Upper lobe of right lung (tissue), 1 donor: ENCODE results near the gene RAPGEF6. TPM values are rescaled to one million over a fixed set of nuclear protein-coding genes. Genes with fewer than 3 reads are reported as not detected.

ENCODE experiments used
- ATAC-seq: fragments of 200-7000 bp; cut with Tn5 transposase; one replicate; pipeline ENCODE4 v1.9.1; 2020; ENCODE audit warnings: mild to moderate bottlenecking, moderate library complexity
- DNase-seq: peaks from one replicate; pipeline ENCODE4 v3.0.0-alpha.2; 2020
- H3K27ac ChIP-seq: fragments of 200-600 bp; one replicate; pipeline ENCODE4 v1.8.0; 2022
- H3K27me3 ChIP-seq: fragments of 200-600 bp; one replicate; pipeline ENCODE4 v1.8.0; 2022; ENCODE audit warnings: mild to moderate bottlenecking
- H3K36me3 ChIP-seq: fragments of 200-600 bp; one replicate; pipeline ENCODE4 v1.8.0; 2022
- H3K4me1 ChIP-seq: fragments of 200-600 bp; one replicate; pipeline ENCODE4 v1.8.0; 2022
- H3K4me3 ChIP-seq: fragments of 200-600 bp; one replicate; pipeline ENCODE4 v1.8.0; 2022; ENCODE audit warnings: mild to moderate bottlenecking
- H3K9me3 ChIP-seq: fragments of 200-600 bp; one replicate; pipeline ENCODE4 v1.8.0; 2022
- intact Hi-C: fragments of 100-400 bp; cut with DNase I; formaldehyde crosslinking; loops from one replicate; pipeline ENCODE4 v1.11.0; 2022
- total RNA-seq: library from RNA; stranded (reverse); fragmentation: NEBNext Ultra II Directional; extraction: Animal tissue kit (Norgen Biotek cat#: 25700); gene quantifications from one replicate; pipeline ENCODE4 v1.2.1, GENCODE V29; 2021
- TF ChIP-seq, protein P1 (sequence below): fragments of 200-600 bp; IDR thresholded peaks from one replicate; pipeline ENCODE4 v1.8.0; 2022; ENCODE audit warnings: antibody characterized with exemption
- donor health status: DM: no; HTN: yes; CAD: no; lungs with severe emphysema.

RAPGEF6 gene
- total RNA-seq, 1 donor from 2014 or later: 27.2 TPM

DNA sequence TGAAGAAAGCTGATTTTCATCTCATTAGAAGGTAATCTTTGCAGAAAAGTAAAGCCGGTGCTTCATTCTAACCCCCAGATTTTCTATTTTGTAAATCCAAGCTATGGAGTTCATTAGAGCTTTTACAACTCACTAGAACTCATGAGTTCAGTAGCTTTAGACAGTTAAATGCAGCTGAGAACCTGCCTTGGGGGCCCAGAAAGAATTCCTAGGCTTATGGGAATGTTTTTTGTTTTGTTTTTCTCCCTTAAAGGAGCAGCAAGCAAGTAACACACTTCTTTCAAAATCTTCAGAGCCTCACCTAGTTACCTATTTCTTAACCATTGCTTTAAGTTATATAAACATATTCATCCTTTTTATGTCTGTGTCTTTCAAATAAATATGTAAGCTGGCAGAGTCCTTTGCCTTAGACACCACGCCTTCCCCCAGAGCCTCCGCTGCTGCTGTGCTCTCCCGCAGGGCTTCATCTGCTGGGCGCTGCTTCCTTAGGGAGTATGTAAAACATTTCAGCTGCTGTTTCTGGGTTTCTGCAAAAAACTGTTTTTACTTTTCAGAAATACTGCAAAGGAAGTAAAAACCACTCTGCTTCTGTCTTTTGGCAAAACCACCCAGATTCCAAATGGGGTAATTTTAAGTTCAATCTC lies 238.3 kb downstream of the RAPGEF6 start:
- H3K27ac ChIP-seq: no peak overlapping the region

DNA sequence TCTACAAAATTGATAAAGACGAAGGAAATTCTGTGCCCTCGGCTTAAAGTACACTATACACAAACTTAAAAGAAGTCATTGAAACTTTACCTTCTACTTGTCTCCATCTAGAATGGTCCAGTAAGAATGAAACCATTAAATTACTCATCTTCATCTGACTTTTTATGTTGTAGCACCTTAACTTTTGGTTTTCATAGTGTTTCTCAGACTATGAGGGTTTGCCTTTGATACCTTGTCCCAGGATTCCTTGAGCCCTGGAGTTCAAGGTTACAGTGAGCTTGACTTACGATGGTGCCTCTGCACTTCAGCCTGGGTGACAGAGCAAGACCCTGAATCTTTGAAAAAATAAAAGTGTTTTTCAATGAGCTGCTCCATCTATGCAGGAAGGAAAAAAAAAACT lies 239.0 kb downstream of the RAPGEF6 start:
- Histone ChIP-seq H3K4me3 (no peak overlapping the region), H3K27ac (no peak overlapping the region), H3K36me3 (peaks cover 57% of the 10 kb centered on the region), H3K9me3 (no peaks in the 10 kb centered on the region), H3K27me3 (no peaks in the 10 kb centered on the region), H3K4me1 (peaks cover 14% of the 10 kb centered on the region)
- no peak for ATAC-seq
- intact Hi-C loops: no loop called here
- TF ChIP-seq, protein P1, sequence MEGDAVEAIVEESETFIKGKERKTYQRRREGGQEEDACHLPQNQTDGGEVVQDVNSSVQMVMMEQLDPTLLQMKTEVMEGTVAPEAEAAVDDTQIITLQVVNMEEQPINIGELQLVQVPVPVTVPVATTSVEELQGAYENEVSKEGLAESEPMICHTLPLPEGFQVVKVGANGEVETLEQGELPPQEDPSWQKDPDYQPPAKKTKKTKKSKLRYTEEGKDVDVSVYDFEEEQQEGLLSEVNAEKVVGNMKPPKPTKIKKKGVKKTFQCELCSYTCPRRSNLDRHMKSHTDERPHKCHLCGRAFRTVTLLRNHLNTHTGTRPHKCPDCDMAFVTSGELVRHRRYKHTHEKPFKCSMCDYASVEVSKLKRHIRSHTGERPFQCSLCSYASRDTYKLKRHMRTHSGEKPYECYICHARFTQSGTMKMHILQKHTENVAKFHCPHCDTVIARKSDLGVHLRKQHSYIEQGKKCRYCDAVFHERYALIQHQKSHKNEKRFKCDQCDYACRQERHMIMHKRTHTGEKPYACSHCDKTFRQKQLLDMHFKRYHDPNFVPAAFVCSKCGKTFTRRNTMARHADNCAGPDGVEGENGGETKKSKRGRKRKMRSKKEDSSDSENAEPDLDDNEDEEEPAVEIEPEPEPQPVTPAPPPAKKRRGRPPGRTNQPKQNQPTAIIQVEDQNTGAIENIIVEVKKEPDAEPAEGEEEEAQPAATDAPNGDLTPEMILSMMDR: no peak
- DNase-seq: no peak

More for the DNA sequence above, 238.3 kb downstream of the RAPGEF6 start:
- no peak overlapping the region for H3K4me3 ChIP-seq
- H3K9me3 ChIP-seq: no peaks in the 10 kb centered on the region
- peaks cover 49% of the 10 kb centered on the region for H3K36me3 ChIP-seq
- peaks cover 14% of the 10 kb centered on the region for H3K4me1 ChIP-seq
- ATAC-seq (no peak), DNase-seq (no peak)
- TF ChIP-seq, protein P1: no peak
- intact Hi-C loops: no loop called here
- H3K27me3 ChIP-seq: no peaks in the 10 kb centered on the region

DNA sequence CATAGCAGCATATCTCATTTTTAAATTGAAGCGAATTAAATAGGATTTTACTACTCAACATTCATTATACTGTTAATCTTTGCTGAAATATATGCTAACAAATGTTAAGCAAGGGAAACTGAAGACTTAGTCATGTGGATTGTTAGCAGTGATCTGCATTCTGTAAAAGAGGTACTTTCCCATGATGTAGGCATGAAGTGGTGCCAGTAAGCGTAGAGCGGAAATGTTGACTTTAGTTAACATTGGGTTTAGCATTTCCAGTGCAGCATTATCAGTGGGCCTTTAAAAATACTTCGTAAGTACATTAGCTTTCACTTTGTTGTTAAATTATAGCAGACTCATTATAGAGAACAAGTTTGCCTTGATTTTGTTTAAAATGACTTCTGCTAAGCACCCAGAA lies 240.9 kb downstream of the RAPGEF6 start:
- intact Hi-C loops: no loop called here
- no peak overlapping the region for H3K4me3 ChIP-seq
- peaks cover 69% of the 10 kb centered on the region for H3K36me3 ChIP-seq
- H3K9me3 ChIP-seq: no peaks in the 10 kb centered on the region
- H3K27ac ChIP-seq: peak overlapping the region; percentile 0
- TF ChIP-seq, protein P1: no peak
- DNase-seq (no peak), ATAC-seq (peak; percentile 81)
- no peaks in the 10 kb centered on the region for H3K27me3 ChIP-seq
- H3K4me1 ChIP-seq: peaks cover 14% of the 10 kb centered on the region

DNA sequence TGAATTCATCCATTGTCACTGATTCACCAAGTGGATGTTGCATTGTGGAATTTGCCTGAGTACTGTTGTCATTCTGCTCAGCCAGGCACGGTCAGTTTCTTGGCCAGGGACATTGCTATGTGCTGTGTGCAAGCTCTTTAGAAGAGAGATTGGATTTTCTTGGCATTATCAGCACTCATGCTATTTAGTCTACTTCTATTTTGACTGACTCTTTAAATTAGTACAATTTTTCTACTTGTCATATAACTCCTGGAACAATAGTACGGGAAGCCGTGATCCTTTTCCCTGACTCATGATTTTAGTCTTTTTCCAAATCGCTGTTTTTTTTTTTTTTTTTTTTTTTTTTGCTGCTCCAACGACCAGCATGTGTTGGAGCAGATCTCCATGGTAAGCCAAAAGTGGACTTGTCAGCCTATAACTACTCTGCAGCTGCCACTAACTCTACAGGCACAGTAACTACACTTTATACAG lies 241.5 kb downstream of the RAPGEF6 start:
- H3K27ac ChIP-seq: no peak overlapping the region
- H3K36me3 ChIP-seq: peaks cover 67% of the 10 kb centered on the region
- peaks cover 14% of the 10 kb centered on the region for H3K4me1 ChIP-seq
- H3K9me3 ChIP-seq: no peaks in the 10 kb centered on the region
- ATAC-seq (no peak), DNase-seq (no peak)
- intact Hi-C loops: no loop called here
- no peaks in the 10 kb centered on the region for H3K27me3 ChIP-seq
- TF ChIP-seq, protein P1: no peak
- H3K4me3 ChIP-seq: no peak overlapping the region

DNA sequence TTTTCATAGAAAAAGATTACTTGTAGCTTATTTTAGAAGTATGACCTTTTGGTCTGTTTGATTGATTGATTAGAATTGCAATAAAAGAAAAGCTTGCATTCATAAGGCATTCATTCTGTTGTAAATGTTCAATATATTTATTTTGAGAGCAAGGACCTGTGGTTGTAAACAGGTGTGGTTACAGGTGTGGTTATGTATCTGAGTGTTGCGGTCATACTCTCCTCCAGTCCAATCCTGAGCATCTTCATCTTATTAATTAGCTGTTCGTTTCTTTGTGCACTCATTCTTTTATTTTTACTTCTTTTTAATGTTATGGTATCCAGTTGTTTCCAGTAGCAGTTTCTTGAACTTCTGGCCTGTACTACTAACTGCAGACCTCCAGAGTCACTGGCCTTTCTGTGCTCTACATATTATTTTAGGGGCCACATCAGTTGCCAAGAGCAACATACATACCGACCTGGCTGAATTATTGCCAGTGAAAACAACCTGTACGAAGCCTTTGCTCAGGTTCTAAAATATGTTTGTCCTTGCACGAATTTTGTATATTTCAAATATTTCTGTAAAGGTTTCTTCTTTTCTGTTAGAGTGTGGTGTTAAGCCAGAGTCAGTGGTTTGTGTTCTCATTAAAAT lies 242.4 kb downstream of the RAPGEF6 start:
- ATAC-seq (no peak), DNase-seq (no peak)
- Histone ChIP-seq H3K27me3 (no peaks in the 10 kb centered on the region), H3K4me1 (peaks cover 14% of the 10 kb centered on the region), H3K9me3 (no peaks in the 10 kb centered on the region), H3K36me3 (peaks cover 60% of the 10 kb centered on the region), H3K4me3 (no peak overlapping the region), H3K27ac (no peak overlapping the region)
- intact Hi-C loops: no loop called here
- TF ChIP-seq, protein P1: no peak
